CD4-positive, alpha-beta T cell (primary cell): Measurements from ENCODE around the gene MTHFD2. TPM values are rescaled to one million over a fixed set of nuclear protein-coding genes. Genes with fewer than 3 reads are reported as not detected.

Experiments
- ATAC-seq: fragments of 200-7000 bp; cut with Tn5 transposase; one replicate; pipeline ENCODE4 v1.10.0; 2022; ENCODE audit warnings: mild to moderate bottlenecking; ENCODE audit not compliant: poor library complexity
- CTCF ChIA-PET: fragments of 350-600 bp; sonication (Branson Sonifier 250); formaldehyde crosslinking; loops from one replicate; lab custom pipeline; 2021; ENCODE audit warnings: antibody characterized with exemption, inconsistent platforms; lab: Charles Lee
- POLR2A ChIA-PET: fragments of 350-600 bp; sonication (Branson Sonifier 250); formaldehyde crosslinking; loops from one replicate; lab custom pipeline; 2021; ENCODE audit warnings: antibody characterized with exemption, inconsistent platforms; lab: Charles Lee
- DNase-seq, 14 experiments: peaks; one replicate each; pipeline ENCODE4 v3.0.0-alpha.2; 2013 to 2020; ENCODE audit warnings: mixed read lengths in 2 of 14
- H3K27ac ChIP-seq, 2 donors: one replicate each; pipeline versions ENCODE4 v1.5.1 to v1.7.0; 2013; ENCODE audit warnings: low read length in 2 of 2, low read depth in 1 of 2, mild to moderate bottlenecking in 1 of 2
- H3K27me3 ChIP-seq, 2 experiments: 1 replicate in 1 of 2; 2 replicates in 1 of 2; pipeline versions ENCODE4 v1.6.1 to v1.7.0; 2013; ENCODE audit warnings: low read length in 2 of 2, control low read depth in 1 of 2, mild to moderate bottlenecking in 1 of 2, moderate library complexity in 1 of 2; ENCODE audit not compliant: insufficient read depth in 2 of 2, control insufficient read depth in 1 of 2
- H3K36me3 ChIP-seq: one replicate; pipeline ENCODE4 v1.6.1; 2013; ENCODE audit warnings: low read length, control low read depth; ENCODE audit not compliant: insufficient read depth
- H3K4me1 ChIP-seq: one replicate; pipeline ENCODE4 v1.6.1; 2013; ENCODE audit warnings: low read length, control low read depth; ENCODE audit not compliant: insufficient read depth
- H3K4me3 ChIP-seq: one replicate; pipeline ENCODE4 v1.5.1; 2013; ENCODE audit warnings: mild to moderate bottlenecking, low read length, moderate library complexity
- H3K9me3 ChIP-seq, 2 experiments: 1 replicate in 1 of 2; 2 replicates in 1 of 2; pipeline versions ENCODE4 v1.6.1 to v1.7.0; 2013; ENCODE audit warnings: low read length in 2 of 2, mild to moderate bottlenecking in 2 of 2, control low read depth in 1 of 2, moderate library complexity in 1 of 2; ENCODE audit not compliant: control insufficient read depth in 1 of 2, insufficient read depth in 1 of 2
- H3K27ac Mint-ChIP-seq: one replicate; pipeline ENCODE4 v1.8.0; 2020; ENCODE audit warnings: mixed read lengths
- H3K27me3 Mint-ChIP-seq: one replicate; pipeline ENCODE4 v1.8.0; 2021; ENCODE audit warnings: mixed read lengths
- H3K36me3 Mint-ChIP-seq: one replicate; pipeline ENCODE4 v1.8.0; 2021; ENCODE audit warnings: low read depth, mixed read lengths
- H3K4me1 Mint-ChIP-seq: one replicate; pipeline ENCODE4 v1.8.0; 2021; ENCODE audit warnings: low read depth, mixed read lengths
- H3K4me3 Mint-ChIP-seq: one replicate; pipeline ENCODE4 v1.8.0; 2020; ENCODE audit warnings: mild to moderate bottlenecking, mixed read lengths
- H3K9me3 Mint-ChIP-seq: one replicate; pipeline ENCODE4 v1.8.0; 2020; ENCODE audit warnings: mixed read lengths
- CTCF ChIP-seq: fragments of 200-600 bp; IDR thresholded peaks from one replicate; pipeline ENCODE4 v1.8.0; 2022; ENCODE audit warnings: antibody characterized with exemption, mild to moderate bottlenecking
- intact Hi-C, 2 experiments: fragments of 100-400 bp; cut with DNase I in 1 of 2; cut with micrococcal nuclease in 1 of 2; formaldehyde crosslinking; loops; one replicate each; pipeline versions ENCODE4 v1.15.1 to v1.9.0; 2023 to 2025; cut with DNase I, micrococcal nuclease
- total RNA-seq, 174 experiments: library from RNA in 2 of 174; stranded (reverse) in 2 of 174; gene quantifications; one replicate each; pipeline ENCODE4 v1.2.3 and lab custom pipeline; 2021 to 2026

The MTHFD2 gene
- total RNA-seq, 2 experiments from 2014 or later = 18.6 to 21.6 TPM

GRCh38 chr2:74219846-74220486 lies 21.6 kb downstream of the MTHFD2 start:
- ChIA-PET POLR2A (no interaction called here), CTCF (no interaction called here)
- DNase-seq = no peak
- Histone ChIP-seq H3K27ac (no peak overlapping the region), H3K9me3 (no peaks in the 10 kb centered on the region), H3K4me3 (no peak overlapping the region), H3K36me3 (peaks cover 13% of the 10 kb centered on the region), H3K27me3 (no peaks in the 10 kb centered on the region), H3K4me1 (no peaks in the 10 kb centered on the region)
- Mint-ChIP-seq H3K36me3 (peaks cover 26% of the 10 kb centered on the region), H3K9me3 (no peaks in the 10 kb centered on the region), H3K4me1 (no peaks in the 10 kb centered on the region), H3K4me3 (no peak overlapping the region), H3K27me3 (no peaks in the 10 kb centered on the region), H3K27ac (no peak overlapping the region)
- intact Hi-C loops = no loop called here
- TF ChIP-seq CTCF = no peak
- no peak for ATAC-seq

GRCh38 chr2:74221091-74221490 lies 22.7 kb downstream of the MTHFD2 start:
- CTCF ChIA-PET = no interaction called here
- POLR2A ChIA-PET = no interaction called here
- H3K27ac Mint-ChIP-seq = no peak overlapping the region

GRCh38 chr2:74221604-74222299 lies 23.3 kb downstream of the MTHFD2 start:
- no peaks in the 10 kb centered on the region for H3K9me3 Mint-ChIP-seq
- no peak overlapping the region for H3K4me3 ChIP-seq
- intact Hi-C loops = no loop called here
- no peaks in the 10 kb centered on the region for H3K27me3 Mint-ChIP-seq
- TF ChIP-seq CTCF = no peak
- ATAC-seq (no peak), DNase-seq (no peak)
- H3K36me3 ChIP-seq = peaks cover 5% of the 10 kb centered on the region
- no peak overlapping the region for H3K27ac ChIP-seq
- H3K4me3 Mint-ChIP-seq = no peak overlapping the region
- no peak overlapping the region for H3K27ac Mint-ChIP-seq
- H3K4me1 Mint-ChIP-seq = no peaks in the 10 kb centered on the region
- H3K9me3 ChIP-seq = no peaks in the 10 kb centered on the region
- H3K36me3 Mint-ChIP-seq = peaks cover 12% of the 10 kb centered on the region
- ChIA-PET CTCF (no interaction called here), POLR2A (no interaction called here)
- no peaks in the 10 kb centered on the region for H3K4me1 ChIP-seq
- H3K27me3 ChIP-seq = no peaks in the 10 kb centered on the region

More at GRCh38 chr2:74221091-74221490, 22.7 kb downstream of the MTHFD2 start:
- intact Hi-C loops = no loop called here
- Mint-ChIP-seq H3K27me3 (no peaks in the 10 kb centered on the region), H3K36me3 (peaks cover 16% of the 10 kb centered on the region), H3K4me3 (no peak overlapping the region), H3K4me1 (no peaks in the 10 kb centered on the region), H3K9me3 (no peaks in the 10 kb centered on the region)
- Histone ChIP-seq H3K27ac (no peak overlapping the region), H3K36me3 (peaks cover 9% of the 10 kb centered on the region), H3K27me3 (no peaks in the 10 kb centered on the region), H3K9me3 (no peaks in the 10 kb centered on the region), H3K4me1 (no peaks in the 10 kb centered on the region), H3K4me3 (no peak overlapping the region)
- no peak for TF ChIP-seq CTCF
- ATAC-seq (no peak), DNase-seq (no peak)
